Measurements from ENCODE around the gene ANKRD66.
A peak's percentile ranks its signal among the peaks of the same experiment; 100 is the strongest.
"Not testable (repeated sequence)": the region's sequence is repeated elsewhere in the genome, so short reads cannot be mapped to it uniquely, and the experiment has no call there.

ANKRD66 gene

GRCh38 chr6:46746696-46747095, at the start of gene ANKRD66:
ANKRD66 (plus strand) TSS chr6:46746933; CDS start chr6:46751949, 5,016 bp downstream.
- DNase-seq: no peak

- no peak for DNase-seq
Measured at GRCh38 chr6:46699970-46700369, 46.8 kb upstream of the ANKRD66 start.

GRCh38 chr6:46704562-46704961, 42.2 kb upstream of the ANKRD66 start:
- DNase-seq: peak; percentile 29

GRCh38 chr6:46706464-46706863, 40.3 kb upstream of the ANKRD66 start:
- DNase-seq: no peak

- no peak for DNase-seq
Measured at GRCh38 chr6:46711491-46711890, 35.2 kb upstream of the ANKRD66 start.

- DNase-seq: no peak
Measured at GRCh38 chr6:46715141-46715540, 31.6 kb upstream of the ANKRD66 start.

- DNase-seq: no peak
Measured at GRCh38 chr6:46719099-46719498, 27.6 kb upstream of the ANKRD66 start.

GRCh38 chr6:46720401-46720800, 26.3 kb upstream of the ANKRD66 start:
- no peak for DNase-seq

- no peak for DNase-seq
Measured at GRCh38 chr6:46729787-46730326, 16.9 kb upstream of the ANKRD66 start.

- no peak for DNase-seq
Measured at GRCh38 chr6:46730921-46731461, 15.7 kb upstream of the ANKRD66 start.

- DNase-seq: no peak
Measured at GRCh38 chr6:46733341-46733801, 13.4 kb upstream of the ANKRD66 start.

GRCh38 chr6:46734867-46735719, 11.6 kb upstream of the ANKRD66 start, which contains the start of gene PLA2G7:
PLA2G7 (minus strand) TSS chr6:46735375; CDS start chr6:46722891, 12,484 bp downstream.
- DNase-seq: no peak

GRCh38 chr6:46735720-46736031, 11.1 kb upstream of the ANKRD66 start:
- DNase-seq: no peak

GRCh38 chr6:46736906-46737305, 9.8 kb upstream of the ANKRD66 start:
- DNase-seq: no peak

- DNase-seq: no peak
Measured at GRCh38 chr6:46741482-46741881, 5.3 kb upstream of the ANKRD66 start.

GRCh38 chr6:46741910-46742309, 4.8 kb upstream of the ANKRD66 start:
- no peak for DNase-seq

GRCh38 chr6:46743425-46744158, 3.1 kb upstream of the ANKRD66 start:
- no peak for DNase-seq

GRCh38 chr6:46744159-46744725, 2.5 kb upstream of the ANKRD66 start:
- DNase-seq: not testable (repeated sequence)

GRCh38 chr6:46745973-46746372, 760 bp upstream of the ANKRD66 start:
- no peak for DNase-seq

- no peak for DNase-seq
Measured at GRCh38 chr6:46748940-46749503, 2.3 kb downstream of the ANKRD66 start.

GRCh38 chr6:46749731-46750130, 3.0 kb downstream of the ANKRD66 start:
- no peak for DNase-seq

GRCh38 chr6:46751658-46752057, 4.9 kb downstream of the ANKRD66 start:
- DNase-seq: no peak

GRCh38 chr6:46755865-46756264, 9.1 kb downstream of the ANKRD66 start:
- no peak for DNase-seq
